H1 (cell line): ENCODE data around the gene HIGD2A. TPM values are rescaled to one million over a fixed set of nuclear protein-coding genes. Genes with fewer than 3 reads are reported as not detected.

ENCODE experiments used
- CTCF ChIA-PET: fragments of 300-600 bp; sonication (Branson Sonifier 250); formaldehyde crosslinking; loops from one replicate; lab custom pipeline; 2021; ENCODE audit not compliant: partially characterized antibody; lab: Charles Lee
- POLR2A ChIA-PET: fragments of 300-600 bp; sonication (Branson Sonifier 250); formaldehyde crosslinking; loops from one replicate; lab custom pipeline; 2021; ENCODE audit warnings: inconsistent platforms; ENCODE audit not compliant: partially characterized antibody; lab: Charles Lee
- DNase-seq, 2 experiments: peaks; one replicate each; pipeline versions ENCODE4 v3.0.0 to v3.0.0-alpha.2; 2010 to 2022; ENCODE audit warnings: low spot score in 2 of 2, low read depth in 1 of 2, mixed read lengths in 1 of 2
- FAIRE-seq: peaks from 2 replicates; lab custom pipeline; 2011; peaks lifted over from hg19 to GRCh38; lab: Jason Lieb, UNC
- H2AFZ ChIP-seq: 2 replicates; pipeline ENCODE4 v1.8.1; 2012; ENCODE audit warnings: low read length, inconsistent platforms
- H2AK5ac ChIP-seq: 2 replicates; pipeline ENCODE4 v1.6.1; 2013; ENCODE audit warnings: low read depth, low read length
- H2BK120ac ChIP-seq: replicated peaks from 2 replicates; pipeline ENCODE3; 2013; ENCODE audit warnings: low read depth, low read length, inconsistent platforms
- H2BK12ac ChIP-seq: 2 replicates; pipeline ENCODE4 v1.6.1; 2013; ENCODE audit warnings: low read depth, low read length
- H2BK15ac ChIP-seq: 2 replicates; pipeline ENCODE4 v1.6.1; 2013; ENCODE audit warnings: low read length
- H2BK20ac ChIP-seq: 2 replicates; pipeline ENCODE4 v1.6.1; 2013; ENCODE audit warnings: low read length
- H2BK5ac ChIP-seq: 2 replicates; pipeline ENCODE4 v1.6.1; 2013; ENCODE audit warnings: low read depth, low read length
- H3K14ac ChIP-seq: 2 replicates; pipeline ENCODE4 v1.6.1; 2013; ENCODE audit warnings: inconsistent platforms; ENCODE audit not compliant: insufficient read length
- H3K18ac ChIP-seq: 2 replicates; pipeline ENCODE4 v1.6.1; 2013; ENCODE audit warnings: low read length; ENCODE audit errors: extremely low read depth
- H3K23ac ChIP-seq: 2 replicates; pipeline ENCODE4 v1.6.1; 2013; ENCODE audit warnings: inconsistent platforms; ENCODE audit not compliant: insufficient read length
- H3K23me2 ChIP-seq: 2 replicates; pipeline ENCODE4 v1.6.1; 2013; ENCODE audit warnings: low read depth, low read length
- H3K27ac ChIP-seq: 2 replicates; pipeline ENCODE4 v1.6.1; 2011; ENCODE audit warnings: low read depth, low read length, inconsistent platforms
- H3K27me3 ChIP-seq, 4 experiments: replicated peaks in 1 of 4; 1 replicate in 1 of 4; 2 replicates in 3 of 4; pipeline versions ENCODE4 v1.6.1 to v1.8.1; 2011 to 2013; ENCODE audit warnings: low read length in 3 of 4, mild to moderate bottlenecking in 3 of 4, inconsistent platforms in 2 of 4, mixed read lengths in 2 of 4, moderate library complexity in 1 of 4; ENCODE audit not compliant: control insufficient read depth in 3 of 4, insufficient read depth in 3 of 4; ENCODE audit errors: extremely low read depth in 1 of 4
- H3K36me3 ChIP-seq, 4 experiments: 2 replicates each; pipeline versions ENCODE4 v1.6.1 to v1.8.1; 2011 to 2013; ENCODE audit warnings: mild to moderate bottlenecking in 4 of 4, low read length in 3 of 4, moderate library complexity in 2 of 4, control low read depth in 1 of 4, inconsistent platforms in 1 of 4; ENCODE audit not compliant: insufficient read depth in 4 of 4, control insufficient read depth in 2 of 4
- H3K4ac ChIP-seq: replicated peaks from 2 replicates; pipeline ENCODE3; 2013; ENCODE audit warnings: low read length, low read depth, mixed read lengths, inconsistent platforms; ENCODE audit not compliant: insufficient read length
- H3K4me1 ChIP-seq, 4 experiments: replicated peaks in 1 of 4; 1 replicate in 1 of 4; 2 replicates in 3 of 4; pipeline versions ENCODE4 v1.6.1 to v1.8.1; 2011 to 2013; ENCODE audit warnings: low read length in 3 of 4, inconsistent platforms in 2 of 4, mixed read lengths in 1 of 4; ENCODE audit not compliant: insufficient read depth in 4 of 4, control insufficient read depth in 3 of 4
- H3K4me2 ChIP-seq, 2 experiments: 2 replicates each; pipeline versions ENCODE4 v1.6.1 to v1.8.1; 2011 to 2013; ENCODE audit warnings: low read depth in 2 of 2, low read length in 2 of 2, control low read depth in 1 of 2, inconsistent platforms in 1 of 2, mild to moderate bottlenecking in 1 of 2; ENCODE audit not compliant: insufficient read depth in 1 of 2
- H3K4me3 ChIP-seq, 4 experiments: fragments of 200-600, 300-600 bp in 1 of 4; sonication (generic), shearing (Covaris generic), sonication (Bioruptor Twin) in 1 of 4; 2 replicates each; pipeline versions ENCODE4 v1.5.1 to v1.8.1; 2011 to 2016; ENCODE audit warnings: low read length in 4 of 4, low read depth in 3 of 4, control low read depth in 2 of 4, inconsistent platforms in 2 of 4, mild to moderate bottlenecking in 2 of 4, mixed read lengths in 1 of 4, moderate library complexity in 1 of 4; ENCODE audit not compliant: insufficient read depth in 2 of 4; ENCODE audit errors: extremely low read depth in 1 of 4
- H3K56ac ChIP-seq: replicated peaks from 2 replicates; pipeline ENCODE3; 2013; ENCODE audit warnings: low read depth, mild to moderate bottlenecking, mixed read lengths, low read length, inconsistent platforms; ENCODE audit not compliant: insufficient read length
- H3K79me1 ChIP-seq: 2 replicates; pipeline ENCODE4 v1.6.1; 2013; ENCODE audit warnings: low read depth, low read length, control low read depth
- H3K79me2 ChIP-seq, 2 experiments: 2 replicates each; pipeline versions ENCODE4 v1.6.1 to v1.8.1; 2012 to 2013; ENCODE audit warnings: low read length in 2 of 2, mild to moderate bottlenecking in 2 of 2, inconsistent platforms in 1 of 2; ENCODE audit not compliant: insufficient read depth in 2 of 2, control insufficient read depth in 1 of 2
- H3K9ac ChIP-seq, 4 experiments: replicated peaks in 1 of 4; 1 replicate in 1 of 4; 2 replicates in 3 of 4; pipeline versions ENCODE4 v1.6.1 to v1.8.1; 2011 to 2013; ENCODE audit warnings: low read depth in 3 of 4, low read length in 3 of 4, control low read depth in 2 of 4, mild to moderate bottlenecking in 2 of 4, moderate library complexity in 2 of 4, inconsistent platforms in 1 of 4; ENCODE audit errors: extremely low read depth in 1 of 4
- H3K9me3 ChIP-seq, 2 experiments: 2 replicates each; pipeline versions ENCODE4 v1.6.1 to v1.8.1; 2012 to 2013; ENCODE audit warnings: mild to moderate bottlenecking in 2 of 2, moderate library complexity in 2 of 2, control low read depth in 1 of 2, inconsistent platforms in 1 of 2, low read depth in 1 of 2, low read length in 1 of 2, mixed read lengths in 1 of 2; ENCODE audit not compliant: insufficient read depth in 2 of 2
- H4K20me1 ChIP-seq, 2 experiments: replicated peaks in 1 of 2; 2 replicates each; pipeline versions ENCODE3 to v1.8.1; 2011 to 2013; ENCODE audit warnings: inconsistent platforms in 2 of 2, low read length in 2 of 2, mild to moderate bottlenecking in 1 of 2; ENCODE audit not compliant: insufficient read depth in 2 of 2, control insufficient read depth in 1 of 2
- H4K5ac ChIP-seq: 2 replicates; pipeline ENCODE4 v1.6.1; 2013; ENCODE audit warnings: low read length, low read depth, mixed read lengths, inconsistent platforms; ENCODE audit not compliant: insufficient read length
- H4K8ac ChIP-seq: 2 replicates; pipeline ENCODE4 v1.8.0; 2013; ENCODE audit warnings: mild to moderate bottlenecking, moderate library complexity, low read length, inconsistent platforms; ENCODE audit not compliant: insufficient read depth; ENCODE audit errors: extremely low read depth
- H4K91ac ChIP-seq: replicated peaks from 2 replicates; pipeline ENCODE3; 2013; ENCODE audit warnings: low read length, mixed read lengths, inconsistent platforms; ENCODE audit not compliant: insufficient read length
- ATF3 ChIP-seq: IDR thresholded peaks from 2 replicates; pipeline ENCODE4 v1.6.1; 2011; ENCODE audit warnings: low read depth, mild to moderate bottlenecking, low read length; ENCODE audit not compliant: insufficient read depth
- CEBPB ChIP-seq: IDR thresholded peaks from 2 replicates; pipeline ENCODE4 v1.6.1; 2012; ENCODE audit warnings: low read depth, low read length
- CHD1 ChIP-seq: IDR thresholded peaks from 2 replicates; pipeline ENCODE4 v1.6.1; 2012; ENCODE audit warnings: low read depth, low read length, improper control_type of control experiment
- CTCF ChIP-seq, 3 experiments: IDR thresholded peaks; 1 replicate in 2 of 3; 2 replicates in 1 of 3; pipeline versions ENCODE4 v1.5.1 to v1.6.1; 2011; ENCODE audit warnings: low read length in 3 of 3, mild to moderate bottlenecking in 3 of 3, inconsistent platforms in 2 of 3, low read depth in 1 of 3, moderate library complexity in 1 of 3; ENCODE audit not compliant: insufficient read depth in 1 of 3; ENCODE audit errors: control extremely low read depth in 1 of 3
- TCF12 ChIP-seq: IDR thresholded peaks from 2 replicates; pipeline ENCODE4 v1.6.1; 2011; ENCODE audit warnings: low read depth, mild to moderate bottlenecking, low read length
- WGBS, 2 experiments: shearing (Covaris generic) in 1 of 2; methylation state at CpG; one replicate each; pipeline versions ENCODE4 v1.1.6 to v1.1.7; 2013 to 2015; ENCODE audit warnings: low lambda C conversion rate in 2 of 2, mixed read lengths in 2 of 2, inconsistent platforms in 1 of 2, low coverage in 1 of 2, missing lambda C conversion rate in 1 of 2; ENCODE audit not compliant: insufficient replicate concordance in 2 of 2, insufficient coverage in 1 of 2, insufficient read length in 1 of 2; ENCODE audit errors: extremely low coverage in 1 of 2, missing lambda C conversion rate in 1 of 2; 5-methylcytosine and 5-hydroxymethylcytosine counted together
- long read RNA-seq, 2 experiments: library from RNA in 1 of 2; library from capped mRNA in 1 of 2; stranded (forward); transcript quantifications; one replicate each; pipeline ENCODE4 v2.0.0, GENCODE V29; 2021; ENCODE audit warnings: inconsistent platforms in 1 of 2
- polyA minus RNA-seq, 3 experiments: library from RNA; depleted of rRNA, polyadenylated mRNA; stranded (reverse); fragments of >200 nt; gene quantifications; 1 replicate in 2 of 3; 2 replicates in 1 of 3; pipeline ENCODE4 v1.2.3, GENCODE V29; 2011
- polyA plus RNA-seq, 7 experiments: library from polyadenylated mRNA; depleted of rRNA in 3 of 7; stranded (reverse) in 5 of 7; unstranded in 2 of 7; fragments of >200 nt in 5 of 7; fragments of 200-250 nt in 2 of 7; gene quantifications; 1 replicate in 5 of 7; 2 replicates in 1 of 7; 4 replicates in 1 of 7; pipeline versions ENCODE4 v1.2.1 to v1.2.3, GENCODE V29; 2011 to 2013; ENCODE audit warnings: missing spikeins in 2 of 7, mixed read lengths in 2 of 7
- total RNA-seq: library from RNA; stranded (reverse); fragmentation: NEBNext Ultra II Directional; extraction: Animal tissue kit (Norgen Biotek cat#: 25700); gene quantifications from 2 replicates; pipeline ENCODE4 v1.2.1, GENCODE V29; 2021

Gene HIGD2A
- total RNA-seq (95.5 and 104 TPM in 2 replicates), polyA plus RNA-seq (2011; rRNA removed) (264 and 314 TPM in 2 replicates), polyA minus RNA-seq (2011; rRNA and poly(A)+ RNA removed) (41.8 and 42.5 TPM in 2 replicates)
- 196 TPM for polyA plus RNA-seq (2011; cell fraction: cytosol; rRNA removed)
- 124 TPM for polyA plus RNA-seq (2011; cell fraction: nucleus; rRNA removed)
- 111 to 147 TPM (median 133 TPM) in 4 replicates for polyA plus RNA-seq (2012, experiment 1 of 2)
- polyA plus RNA-seq (2012, experiment 2 of 2) = 246 TPM
- polyA plus RNA-seq (2013, experiment 1 of 2) = 173 TPM
- 166 TPM for polyA plus RNA-seq (2013, experiment 2 of 2)
- polyA minus RNA-seq (2011; cell fraction: cytosol; rRNA and poly(A)+ RNA removed) = 61.7 TPM
- 40.2 TPM for polyA minus RNA-seq (2011; cell fraction: nucleus; rRNA and poly(A)+ RNA removed)
- long read RNA-seq, experiment 1, transcript HIGD2A-201 (2 exons, 668 nt) = major isoform, 98 of 110 reads
- long read RNA-seq, experiment 1, partial matches to known transcripts = 7 of 110 reads
- long read RNA-seq, experiment 1, other reads (novel, unspliced or antisense) = 5 of 110 reads
- long read RNA-seq, experiment 2, transcript HIGD2A-201 (2 exons, 668 nt) = major isoform, 5 of 5 reads
- long read RNA-seq, experiment 2, partial matches to known transcripts = 0 of 5 reads
- long read RNA-seq, experiment 2, other reads (novel, unspliced or antisense) = 0 of 5 reads

GRCh38 chr5:176388444-176389134, at the start of gene HIGD2A, which contains the start of gene NOP16:
HIGD2A (plus strand) TSS chr5:176388751; CDS start chr5:176388820, 69 bp downstream.
NOP16 (minus strand) TSS chr5:176388598; CDS start chr5:176388539, 59 bp downstream.
- H3K9ac ChIP-seq = peak within 1 kb of the TSS; percentile 86 to 99 (median 95)
- H3K23ac ChIP-seq = no peak within 1 kb of the TSS
- H4K5ac ChIP-seq = peak within 1 kb of the TSS; percentile 86
- H2BK20ac ChIP-seq = no peak within 1 kb of the TSS
- CTCF ChIA-PET = interaction anchor here (1.2 kb wide), 1 partner anchor 271 kb away, joined by 3 read pairs; no protein-coding TSS in a partner anchor
- peaks cover 9% of the 10 kb centered on the region; the same call in 1 of the 2 replicates for H3K23me2 ChIP-seq
- peak within 1 kb of the TSS; percentile 81; the same call in 1 of the 2 replicates for H2BK12ac ChIP-seq
- DNase-seq (peak; percentile 93 to 96), FAIRE-seq (peak; percentile 96)
- H3K79me2 ChIP-seq = peaks cover 0 to 29% of the 10 kb centered on the region in 2 experiments
- H3K9me3 ChIP-seq = no peaks in the 10 kb centered on the region
- H3K18ac ChIP-seq = peak within 1 kb of the TSS; percentile 91
- peak within 1 kb of the TSS; percentile 90 for H3K56ac ChIP-seq
- H2BK120ac ChIP-seq = no peak within 1 kb of the TSS
- H3K27ac ChIP-seq = peak within 1 kb of the TSS; percentile 98
- H2AK5ac ChIP-seq = peak within 1 kb of the TSS; percentile 66; the same call in 1 of the 2 replicates
- peak within 1 kb of the TSS; percentile 98 for H2BK5ac ChIP-seq
- peaks cover 0 to 5% (median 1%) of the 10 kb centered on the region in 4 experiments; a peak in 2 of 7 replicates for H3K4me1 ChIP-seq
- POLR2A ChIA-PET = interaction anchor here (0.6 to 10.2 kb wide), 19 partner anchors 8 to 209 kb away, joined by 3 to 93 read pairs (median 4); partner anchors contain the start of genes ARL10, FAF2, KIAA1191 and RNF44
- peaks cover 15 to 28% (median 18%) of the 10 kb centered on the region in 4 experiments for H3K36me3 ChIP-seq
- peak within 1 kb of the TSS; percentile 93; the same call in 1 of the 2 replicates for H2AFZ ChIP-seq
- no peak within 1 kb of the TSS for H3K4ac ChIP-seq
- H3K4me3 ChIP-seq = peak within 1 kb of the TSS; percentile 92 to 96 (median 95)
- peak within 1 kb of the TSS; percentile 61; the same call in 1 of the 2 replicates for H2BK15ac ChIP-seq
- H3K14ac ChIP-seq = no peak within 1 kb of the TSS
- H4K8ac ChIP-seq = peak within 1 kb of the TSS; percentile 98; the same call in 1 of the 2 replicates
- peaks cover 3 to 4% of the 10 kb centered on the region in 2 experiments for H4K20me1 ChIP-seq
- H4K91ac ChIP-seq = peak within 1 kb of the TSS; percentile 77
- H3K4me2 ChIP-seq = peak within 1 kb of the TSS; percentile 86 to 91
- H3K27me3 ChIP-seq = no peaks in the 10 kb centered on the region
- 1% methylated on average over 47 of the region's 47 CpGs; no CpG with 5 or more reads in 1 of the 2 experiments for WGBS, 2 experiments
- peaks cover 7% of the 10 kb centered on the region; the same call in 1 of the 2 replicates for H3K79me1 ChIP-seq
- TF ChIP-seq CEBPB = no peak
- TF ChIP-seq TCF12 = no peak
- TF ChIP-seq ATF3 = no peak
- TF ChIP-seq CHD1 = no peak
- TF ChIP-seq CTCF (IDR thresholded peaks at IDR 0.05; ENCODE audit: control extremely low read depth in 1 of 3, insufficient read depth in 1 of 3, low read depth in 1 of 3, low read length in 3 of 3) = no peak
